Epithelial cell of proximal tubule (primary cell): ENCODE data around the gene CAMKMT. TPM values are rescaled to one million over a fixed set of nuclear protein-coding genes. Genes with fewer than 3 reads are reported as not detected.

ENCODE experiments used
- DNase-seq: peaks from one replicate; pipeline ENCODE4 v3.0.0-alpha.2; 2011; ENCODE audit warnings: low read depth
- H3K4me3 ChIP-seq: 2 replicates; pipeline ENCODE4 v1.5.1; 2011; ENCODE audit warnings: low read depth, mild to moderate bottlenecking, low read length
- CTCF ChIP-seq: conservative IDR thresholded peaks from 2 replicates; pipeline ENCODE4 v1.5.1; 2012; ENCODE audit warnings: low read depth, mild to moderate bottlenecking, low read length
- total RNA-seq: library from RNA; depleted of rRNA; stranded (reverse); fragments of >200 nt; gene quantifications from 2 replicates; pipeline ENCODE4 v1.2.3, GENCODE V29; 2015

CAMKMT gene
- total RNA-seq, 1 donor from 2014 or later: 2.4 TPM

- H3K4me3 ChIP-seq: no peak overlapping the region
- no peak for DNase-seq
- no peak for TF ChIP-seq CTCF
Observed at GRCh38 chr2:44682459-44682858, 320.7 kb downstream of the CAMKMT start.

DNA sequence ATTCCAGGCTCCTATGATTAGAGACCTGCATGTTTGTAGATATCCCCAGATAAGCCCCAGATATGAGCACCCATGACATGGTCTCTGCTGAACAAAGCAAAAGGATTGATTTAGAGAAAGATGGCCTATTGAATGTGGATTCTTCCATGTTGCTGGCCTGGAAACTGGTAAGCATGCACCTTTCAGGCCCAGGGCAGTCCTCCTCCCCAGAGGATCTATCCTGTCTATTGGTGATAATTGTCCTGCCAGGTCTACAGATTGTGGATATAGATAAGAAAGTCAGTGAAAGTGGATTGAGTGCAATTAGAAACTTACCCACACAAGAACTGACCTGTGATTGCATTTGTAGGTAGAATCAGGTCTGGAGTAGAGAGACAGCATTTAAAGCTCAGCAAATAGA is 322.8 kb downstream of the CAMKMT start:
- TF ChIP-seq CTCF: no peak
- H3K4me3 ChIP-seq: no peak overlapping the region
- no peak for DNase-seq

GRCh38 chr2:44686561-44686960 is 324.8 kb downstream of the CAMKMT start:
- no peak for TF ChIP-seq CTCF
- DNase-seq: peak; percentile 31
- no peak overlapping the region for H3K4me3 ChIP-seq

DNA sequence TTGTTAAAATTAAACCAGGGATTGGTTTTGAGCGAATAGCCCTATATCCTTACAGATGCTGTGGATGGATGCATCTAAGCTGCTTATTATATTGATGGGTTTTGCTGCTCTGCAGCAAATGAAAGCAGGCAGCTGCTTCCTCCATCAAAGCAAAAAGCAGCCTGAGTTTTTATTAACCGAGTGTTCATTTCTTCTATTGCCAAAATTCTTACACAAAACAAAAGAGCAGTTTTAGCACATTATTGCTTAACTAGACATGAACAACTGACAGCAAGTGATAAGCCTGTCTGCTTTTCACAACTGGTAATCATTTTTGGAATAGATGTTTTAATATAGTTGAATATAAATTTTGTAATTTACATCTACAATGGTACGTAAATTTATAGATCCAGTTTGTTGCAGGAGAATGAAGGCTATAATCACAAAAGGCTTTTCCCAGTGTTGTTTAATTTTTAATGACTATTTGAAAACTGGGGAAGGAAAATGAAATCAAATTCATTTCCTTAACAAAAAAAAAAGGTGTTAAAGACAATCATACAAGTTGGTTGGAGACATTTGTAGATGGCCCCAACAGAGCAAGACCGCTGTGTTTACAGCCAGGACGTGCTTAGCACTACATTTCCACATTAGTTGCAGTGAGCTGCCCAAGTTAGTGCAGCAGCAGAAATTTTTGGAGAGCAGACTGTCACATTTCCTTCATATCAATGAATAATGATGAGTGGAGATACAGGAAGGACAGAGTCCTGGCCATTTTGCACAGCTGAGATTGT is 326.1 kb downstream of the CAMKMT start:
- H3K4me3 ChIP-seq: no peak overlapping the region
- DNase-seq: no peak
- no peak for TF ChIP-seq CTCF

GRCh38 chr2:44688456-44689124 is 326.8 kb downstream of the CAMKMT start:
- TF ChIP-seq CTCF: no peak
- no peak overlapping the region for H3K4me3 ChIP-seq
- no peak for DNase-seq

DNA sequence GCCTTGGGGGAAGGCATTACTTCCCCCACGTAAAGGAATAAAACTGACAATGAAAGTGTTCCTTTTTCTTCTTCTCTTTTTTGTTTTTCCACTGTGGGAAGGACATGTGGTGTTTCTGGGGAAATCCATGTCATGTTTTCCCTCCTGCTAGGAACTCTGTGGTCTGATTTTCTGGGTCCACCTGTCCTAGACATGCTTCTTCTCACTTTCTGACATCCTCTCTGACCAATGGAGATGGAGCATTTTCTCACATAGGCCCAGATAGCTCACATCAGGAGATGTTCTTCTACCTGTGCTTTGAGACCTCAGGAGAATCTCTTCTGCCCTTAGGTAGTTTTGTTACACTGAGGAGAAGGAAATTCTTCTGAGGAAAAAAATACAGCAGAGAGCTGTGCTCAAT is 327.8 kb downstream of the CAMKMT start:
- DNase-seq: no peak
- TF ChIP-seq CTCF: no peak
- no peak overlapping the region for H3K4me3 ChIP-seq
